Heart right ventricle (tissue), 16 donors: ENCODE results near the gene TULP3. TPM values are rescaled to one million over a fixed set of nuclear protein-coding genes. Genes with fewer than 3 reads are reported as not detected.
"Not testable (repeated sequence)": the region's sequence is repeated elsewhere in the genome, so short reads cannot be mapped to it uniquely, and the experiment has no call there.

Experiments
- ATAC-seq, 8 donors: fragments of 200-7000 bp; cut with Tn5 transposase; one replicate each; pipeline ENCODE4 v1.9.1; 2020; ENCODE audit warnings: mild to moderate bottlenecking in 8 of 8, moderate library complexity in 8 of 8, moderate number of reproducible peaks in 1 of 8
- DNase-seq, 2 donors: peaks; one replicate each; pipeline ENCODE4 v3.0.0-alpha.2; 2020
- H3K27ac ChIP-seq, 10 donors: fragments of 200-600 bp; sonication (generic) in 2 of 10; one replicate each; pipeline versions ENCODE4 v1.5.0 to v1.8.0; 2020 to 2022; ENCODE audit warnings: mild to moderate bottlenecking in 3 of 10
- H3K27me3 ChIP-seq, 7 donors: fragments of 200-600 bp; one replicate each; pipeline ENCODE4 v1.8.0; 2021 to 2022; ENCODE audit warnings: mild to moderate bottlenecking in 2 of 7
- H3K36me3 ChIP-seq, 9 donors: fragments of 200-600 bp; sonication (generic) in 1 of 9; one replicate each; pipeline versions ENCODE4 v1.5.0 to v1.8.0; 2020 to 2022; ENCODE audit warnings: mild to moderate bottlenecking in 2 of 9
- H3K4me1 ChIP-seq, 9 donors: fragments of 200-600 bp; sonication (generic) in 1 of 9; one replicate each; pipeline versions ENCODE4 v1.5.0 to v1.8.0; 2020 to 2022; ENCODE audit warnings: mild to moderate bottlenecking in 4 of 9
- H3K4me3 ChIP-seq, 10 donors: fragments of 200-600 bp; sonication (generic) in 2 of 10; one replicate each; pipeline versions ENCODE4 v1.5.0 to v1.8.0; 2020 to 2022; ENCODE audit warnings: mild to moderate bottlenecking in 7 of 10, moderate library complexity in 2 of 10
- H3K9me3 ChIP-seq, 11 donors: fragments of 200-600 bp in 10 of 11; sonication (generic) in 2 of 11; one replicate each; pipeline versions ENCODE4 v1.5.0 to v1.8.0; 2013 to 2022; ENCODE audit warnings: mild to moderate bottlenecking in 2 of 11, control low read depth in 1 of 11, moderate library complexity in 1 of 11
- CTCF ChIP-seq, 9 donors: fragments of 200-600 bp; sonication (generic) in 2 of 9; IDR thresholded peaks; one replicate each; pipeline versions ENCODE4 v1.5.0 to v1.8.0; 2021 to 2022; ENCODE audit warnings: antibody characterized with exemption in 9 of 9, mild to moderate bottlenecking in 5 of 9, moderate library complexity in 1 of 9
- WGBS, 2 donors: extraction: QIAGEN DNeasy Blood & Tissue Kit; methylation state at CpG; one replicate each; pipeline ENCODE4 v1.1.7; 2013; ENCODE audit warnings: inconsistent platforms in 1 of 2; 5-methylcytosine and 5-hydroxymethylcytosine counted together
- intact Hi-C, 10 donors: fragments of 100-400 bp; cut with DNase I; formaldehyde crosslinking; loops; one replicate each; pipeline versions ENCODE4 v1.11.1 to v1.14.2; 2022
- polyA plus RNA-seq, 2 donors: library from polyadenylated mRNA; stranded (reverse); fragments of 200-250 nt; gene quantifications; one replicate each; pipeline ENCODE4 v1.2.3, GENCODE V29; 2013
- total RNA-seq, 10 donors: library from RNA; stranded (reverse); fragmentation: NEBNext Ultra II Directional in 3 of 10; extraction: Animal tissue kit (Norgen Biotek cat#: 25700) in 3 of 10; gene quantifications; one replicate each; pipeline versions ENCODE4 v1.2.1 to v1.2.4, GENCODE V29; 2021 to 2023
- donor health status: Arrhythmogenic right ventricular cardiomyopathy.
- donor health status: ischemic (EF 13 %, LVEDD 7.1; RV severe dilation, severe dysfunction).
- donor health status: healthy with polysubstance abuse.
- donor health status: DM: no; HTN: yes; CAD: no.
- donor health status: DM: no; HTN: no; CAD: no.
- donor health status: ischemic (EF 25% LVEDD 6.9; RV normal size, moderate dysfunction).
- donor health status: ischemic (EF 25% LVEDD 5.7; RV mildly dilated, moderate dysfunction).
- donor health status: healthy.
- donor health status: DM: yes; HTN: yes; CAD: no.
- donor health status: Ischemic cardiomyopathy.
- donor health status: ischemic (EF 35%, LVEDD 5.7; RV mildly dilated, moderate dysfunction).
- donor health status: nonischemic (EF 11% LVEDD 7.7; RV severe dilation, severe dysfunction).
- donor health status: DM: yes; HTN: yes; CAD: no.
- donor health status: PGD.
- donor health status: ischemic (EF 29% LVEDD 5.4; RV normal size, mild dysfunction).
- donor health status: nonischemic (EF 23%, LVEDD 6.1; RV moderate dilation, normal function).

TULP3 gene
- total and polyA plus RNA-seq, 12 donors = 4.0 to 7.3 (median 5.0) TPM

- intact Hi-C loops = loop anchor here in 8 of 10 donors (10.0 kb wide), 2 partner anchors 86 to 176 kb away; no protein-coding TSS in a partner anchor
- DNase-seq (no peak), ATAC-seq (peak in 1 of 8 donors; percentile 35)
- Histone ChIP-seq H3K27me3 (no peaks in the 10 kb centered on the region), H3K27ac (peak overlapping the region in 3 of 10 donors; percentile 40 to 55 (median 50)), H3K9me3 (no peaks in the 10 kb centered on the region), H3K36me3 (peaks cover 0 to 55% (median 0%) of the 10 kb centered on the region in 9 donors), H3K4me3 (no peak overlapping the region), H3K4me1 (peaks cover 0 to 5% (median 0%) of the 10 kb centered on the region in 9 donors)
- TF ChIP-seq CTCF (IDR thresholded peaks at IDR 0.05) = no peak
- WGBS, 2 donors = 81 to 87% methylated on average over 2 of the region's 2 CpGs
These were observed 32.4 kb upstream of the TULP3 start for GRCh38 chr12:2858334-2858733.

DNA sequence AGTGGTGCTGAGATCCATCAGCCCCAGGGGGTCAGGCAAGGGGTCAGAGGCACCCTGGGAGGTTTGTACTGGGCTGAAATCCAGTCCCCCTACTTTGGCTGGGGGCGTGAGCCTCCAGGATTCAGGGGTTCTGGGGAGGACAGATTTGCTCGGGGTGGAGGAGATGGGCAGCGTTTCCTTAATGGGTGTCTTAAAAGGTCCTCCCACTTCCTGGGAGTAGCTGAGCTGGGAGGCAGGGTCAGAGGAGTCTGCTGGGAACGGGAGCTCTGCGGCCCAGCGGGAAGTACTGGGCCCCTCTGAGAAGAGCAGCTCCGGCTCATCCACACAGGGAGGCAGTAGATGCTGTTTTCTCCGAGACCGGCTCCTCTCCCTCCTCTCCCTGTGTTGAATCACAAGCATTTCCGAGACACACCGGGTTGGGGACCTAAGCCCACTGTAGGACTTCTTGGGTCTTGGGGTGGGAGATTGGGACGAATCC is 31.7 kb upstream of the TULP3 start:
- DNase-seq (no peak), ATAC-seq (peak; percentile 26 to 76 (median 60))
- Histone ChIP-seq H3K9me3 (no peaks in the 10 kb centered on the region), H3K27me3 (no peaks in the 10 kb centered on the region), H3K27ac (peak overlapping the region in 5 of 10 donors; percentile 30 to 55 (median 40)), H3K4me1 (peaks cover 0 to 5% (median 0%) of the 10 kb centered on the region in 9 donors), H3K36me3 (peaks cover 0 to 61% (median 0%) of the 10 kb centered on the region in 9 donors), H3K4me3 (no peak overlapping the region)
- no peak for TF ChIP-seq CTCF (IDR thresholded peaks at IDR 0.05)
- intact Hi-C loops = loop anchor here in 8 of 10 donors (10.0 kb wide), 2 partner anchors 86 to 176 kb away; no protein-coding TSS in a partner anchor
- 81 to 83% methylated on average over 12 of the region's 12 CpGs for WGBS, 2 donors

GRCh38 chr12:2860170-2860569 is 30.5 kb upstream of the TULP3 start:
- no peak for TF ChIP-seq CTCF (IDR thresholded peaks at IDR 0.05)
- intact Hi-C loops = no loop called here
- no peak for DNase-seq
- Histone ChIP-seq H3K27me3 (no peaks in the 10 kb centered on the region), H3K36me3 (peaks cover 0 to 73% (median 0%) of the 10 kb centered on the region in 9 donors), H3K9me3 (no peaks in the 10 kb centered on the region), H3K4me3 (no peak overlapping the region), H3K4me1 (peaks cover 0 to 5% (median 0%) of the 10 kb centered on the region in 9 donors), H3K27ac (no peak overlapping the region)
- no peak for ATAC-seq

DNA sequence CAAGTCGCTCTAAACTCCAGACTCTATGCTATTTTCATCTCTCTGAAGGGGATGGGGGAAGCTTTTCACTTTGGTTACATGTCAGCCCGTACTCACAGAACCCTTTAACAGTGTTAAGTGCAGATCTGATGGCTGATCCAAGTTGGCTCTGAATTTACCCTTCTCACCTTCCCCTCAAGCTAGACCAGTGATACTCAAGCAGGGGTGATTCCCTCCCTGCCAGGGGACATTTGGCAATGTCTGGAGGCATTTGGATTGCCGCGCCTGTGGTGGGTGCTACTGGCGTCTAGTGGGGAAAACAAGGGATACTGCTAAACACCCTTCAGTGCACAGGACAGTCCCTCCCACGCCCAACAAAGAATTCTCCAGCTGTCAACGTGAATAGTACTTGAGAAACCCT is 27.8 kb upstream of the TULP3 start:
- Histone ChIP-seq H3K9me3 (no peaks in the 10 kb centered on the region), H3K27ac (no peak overlapping the region), H3K36me3 (peaks cover 0 to 92% (median 0%) of the 10 kb centered on the region in 9 donors), H3K27me3 (no peaks in the 10 kb centered on the region), H3K4me3 (no peak overlapping the region), H3K4me1 (peaks cover 0 to 5% (median 0%) of the 10 kb centered on the region in 9 donors)
- DNase-seq = no peak
- 65 to 81% methylated on average over 7 of the region's 7 CpGs for WGBS, 2 donors
- no peak for ATAC-seq
- intact Hi-C loops = no loop called here
- no peak for TF ChIP-seq CTCF (IDR thresholded peaks at IDR 0.05)

DNA sequence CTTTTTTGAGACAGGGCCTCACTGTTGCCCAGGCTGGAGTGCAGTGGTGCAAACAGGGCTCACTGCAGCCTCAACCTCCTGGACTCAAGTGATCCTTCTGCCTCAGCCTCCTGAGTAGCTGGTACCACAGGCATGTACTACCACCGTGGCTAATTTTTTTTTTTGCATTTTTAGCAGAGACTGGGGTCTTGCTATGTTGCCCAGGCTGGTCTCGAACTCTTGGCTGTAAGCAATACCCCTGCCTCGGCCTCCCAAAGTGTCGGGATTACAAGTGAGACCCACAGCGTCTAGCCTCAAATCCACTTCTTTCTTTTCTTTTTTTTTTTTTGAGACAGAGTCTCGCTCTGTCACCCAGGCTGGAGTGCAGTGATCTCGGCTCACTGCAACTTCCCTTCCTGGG is 27.3 kb upstream of the TULP3 start:
- H3K4me1 ChIP-seq, H3K9me3 ChIP-seq, ATAC-seq, intact Hi-C loops, H3K27ac ChIP-seq, DNase-seq, H3K4me3 ChIP-seq, H3K27me3 ChIP-seq: not testable (repeated sequence)
- peaks cover 0 to 92% (median 0%) of the 10 kb centered on the region in 9 donors for H3K36me3 ChIP-seq
- WGBS, 2 donors = 95 to 96% methylated on average over 6 to 7 of the region's 7 CpGs
